Measurements from ENCODE around the gene OR7C2. TPM values are rescaled to one million over a fixed set of nuclear protein-coding genes. Genes with fewer than 3 reads are reported as not detected.

The OR7C2 gene
- total RNA-seq, 4 donors from 2014 or later = not detected

- no peak for DNase-seq (ENCODE audit: extremely low spot score)
- WGBS = 62% methylated on average over 8 of the region's 8 CpGs
Measured at GRCh38 chr19:14949876-14950275, 8.6 kb downstream of the OR7C2 start.

GRCh38 chr19:14950421-14950820 lies 9.1 kb downstream of the OR7C2 start:
- DNase-seq (ENCODE audit: extremely low spot score) = no peak
- TF ChIP-seq CTCF (IDR thresholded peaks at IDR 0.05) = no peak
- no peak for TF ChIP-seq POLR2AphosphoS5 (IDR thresholded peaks at IDR 0.05)
- TF ChIP-seq EP300 (IDR thresholded peaks at IDR 0.05) = no peak
- TF ChIP-seq POLR2A (IDR thresholded peaks at IDR 0.05; ENCODE audit: low read depth) = no peak
- Histone ChIP-seq H3K36me3 (no peaks in the 10 kb centered on the region), H3K4me3 (no peak overlapping the region), H3K27ac (replicated peaks in 1 of 4) (no peak overlapping the region), H3K27me3 (peaks cover 0 to 28% (median 4%) of the 10 kb centered on the region in 4 donors), H3K9me3 (peaks cover 0 to 6% (median 0%) of the 10 kb centered on the region in 4 donors), H3K4me1 (no peaks in the 10 kb centered on the region)
- intact Hi-C loops (cut with DNase I) = no loop called here
- WGBS = 88% methylated on average over 1 of the region's 1 CpG

More at GRCh38 chr19:14949876-14950275, 8.6 kb downstream of the OR7C2 start:
- peaks cover 0 to 6% (median 0%) of the 10 kb centered on the region in 4 donors for H3K9me3 ChIP-seq
- intact Hi-C loops (cut with DNase I) = no loop called here
- H3K36me3 ChIP-seq = no peaks in the 10 kb centered on the region
- H3K4me1 ChIP-seq = no peaks in the 10 kb centered on the region
- H3K27ac ChIP-seq (replicated peaks in 1 of 4) = no peak overlapping the region
- H3K27me3 ChIP-seq = peaks cover 0 to 26% (median 4%) of the 10 kb centered on the region in 4 donors
- TF ChIP-seq EP300 (IDR thresholded peaks at IDR 0.05) (no peak), CTCF (IDR thresholded peaks at IDR 0.05) (no peak), POLR2A (IDR thresholded peaks at IDR 0.05; ENCODE audit: low read depth) (no peak), POLR2AphosphoS5 (IDR thresholded peaks at IDR 0.05) (no peak)
- no peak overlapping the region for H3K4me3 ChIP-seq

- H3K4me1 ChIP-seq = no peaks in the 10 kb centered on the region
- H3K4me3 ChIP-seq = no peak overlapping the region
- H3K9me3 ChIP-seq = peaks cover 0 to 23% (median 8%) of the 10 kb centered on the region in 4 donors
- intact Hi-C loops (cut with DNase I) = no loop called here
- H3K27ac ChIP-seq (replicated peaks in 1 of 4) = no peak overlapping the region
- WGBS = 72% methylated on average over 11 of the region's 11 CpGs
- no peaks in the 10 kb centered on the region for H3K36me3 ChIP-seq
- TF ChIP-seq POLR2AphosphoS5 (IDR thresholded peaks at IDR 0.05) (no peak), CTCF (IDR thresholded peaks at IDR 0.05) (no peak)
- peaks cover 0 to 33% (median 4%) of the 10 kb centered on the region in 4 donors for H3K27me3 ChIP-seq
- DNase-seq (ENCODE audit: extremely low spot score) = no peak
Measured at GRCh38 chr19:14952767-14953166, 11.5 kb downstream of the OR7C2 start.

GRCh38 chr19:14954071-14954655 lies 12.9 kb downstream of the OR7C2 start:
- Histone ChIP-seq H3K27ac (replicated peaks in 1 of 4) (no peak overlapping the region), H3K36me3 (no peaks in the 10 kb centered on the region), H3K9me3 (peaks cover 0 to 37% (median 22%) of the 10 kb centered on the region in 4 donors), H3K4me1 (no peaks in the 10 kb centered on the region), H3K27me3 (peaks cover 0 to 33% (median 4%) of the 10 kb centered on the region in 4 donors), H3K4me3 (no peak overlapping the region)
- TF ChIP-seq CTCF (IDR thresholded peaks at IDR 0.05) (no peak), POLR2AphosphoS5 (IDR thresholded peaks at IDR 0.05) (no peak), POLR2A (IDR thresholded peaks at IDR 0.05; ENCODE audit: low read depth) (no peak), EP300 (IDR thresholded peaks at IDR 0.05) (no peak)
- intact Hi-C loops (cut with DNase I) = no loop called here
- 34% methylated on average over 22 of the region's 24 CpGs for WGBS
- no peak for DNase-seq (ENCODE audit: extremely low spot score)

- Histone ChIP-seq H3K27me3 (peaks cover 0 to 25% (median 4%) of the 10 kb centered on the region in 4 donors), H3K4me1 (no peaks in the 10 kb centered on the region), H3K4me3 (no peak overlapping the region), H3K36me3 (no peaks in the 10 kb centered on the region), H3K27ac (replicated peaks in 1 of 4) (no peak overlapping the region), H3K9me3 (peaks cover 0 to 55% (median 33%) of the 10 kb centered on the region in 4 donors)
- intact Hi-C loops (cut with DNase I) = no loop called here
- WGBS = 88% methylated on average over 3 of the region's 3 CpGs
- TF ChIP-seq CTCF (IDR thresholded peaks at IDR 0.05) (no peak), EP300 (IDR thresholded peaks at IDR 0.05) (no peak)
- DNase-seq (ENCODE audit: extremely low spot score) = no peak
Measured at GRCh38 chr19:14957464-14957863, 16.2 kb downstream of the OR7C2 start.

All from esophagus muscularis mucosa (tissue), 4 donors.